H1 (cell line): ENCODE results near the gene GGCX. TPM values are rescaled to one million over a fixed set of nuclear protein-coding genes. Genes with fewer than 3 reads are reported as not detected.

ENCODE experiments used
- CBX8 ChIP-seq: fragments of 300-800, 300-1000 bp; sonication (generic); IDR thresholded peaks from 2 replicates; pipeline ENCODE4 v1.7.1; 2016; ENCODE audit warnings: low read depth, low read length, borderline replicate concordance
- CTCF ChIP-seq, 3 experiments: IDR thresholded peaks; 1 replicate in 2 of 3; 2 replicates in 1 of 3; pipeline versions ENCODE4 v1.5.1 to v1.6.1; 2011; ENCODE audit warnings: low read length in 3 of 3, mild to moderate bottlenecking in 3 of 3, inconsistent platforms in 2 of 3, low read depth in 1 of 3, moderate library complexity in 1 of 3; ENCODE audit not compliant: insufficient read depth in 1 of 3; ENCODE audit errors: control extremely low read depth in 1 of 3
- E2F6 ChIP-seq: IDR thresholded peaks from 2 replicates; pipeline ENCODE4 v1.6.1; 2012; ENCODE audit warnings: inconsistent platforms
- EZH2 ChIP-seq: fragments of 200-600 bp; sonication (generic); IDR thresholded peaks from 2 replicates; pipeline ENCODE4 v1.7.1; 2012; ENCODE audit warnings: low read depth, mild to moderate bottlenecking, moderate library complexity, low read length, inconsistent platforms; ENCODE audit not compliant: severe bottlenecking
- GTF2F1 ChIP-seq: IDR thresholded peaks from 2 replicates; pipeline ENCODE4 v1.6.1; 2012; ENCODE audit warnings: low read depth, low read length, improper control_type of control experiment, borderline replicate concordance
- KDM5A ChIP-seq: fragments of 200-600 bp; IDR thresholded peaks from 2 replicates; pipeline ENCODE4 v1.7.1; 2012; ENCODE audit warnings: mild to moderate bottlenecking, low read length, inconsistent platforms, mixed read lengths
- SP1 ChIP-seq: IDR thresholded peaks from 2 replicates; pipeline ENCODE4 v1.6.1; 2011; ENCODE audit warnings: low read depth, low read length
- SUZ12 ChIP-seq: fragments of 200-600 bp; sonication (generic); IDR thresholded peaks from 2 replicates; pipeline ENCODE4 v1.6.1; 2012; ENCODE audit warnings: mild to moderate bottlenecking, inconsistent platforms, low read length, moderate library complexity, mixed read lengths
- polyA plus RNA-seq, 7 experiments: library from polyadenylated mRNA; depleted of rRNA in 3 of 7; stranded (reverse) in 5 of 7; unstranded in 2 of 7; fragments of >200 nt in 5 of 7; fragments of 200-250 nt in 2 of 7; gene quantifications; 1 replicate in 5 of 7; 2 replicates in 1 of 7; 4 replicates in 1 of 7; pipeline versions ENCODE4 v1.2.1 to v1.2.3, GENCODE V29; 2011 to 2013; ENCODE audit warnings: missing spikeins in 2 of 7, mixed read lengths in 2 of 7
- total RNA-seq: library from RNA; stranded (reverse); fragmentation: NEBNext Ultra II Directional; extraction: Animal tissue kit (Norgen Biotek cat#: 25700); gene quantifications from 2 replicates; pipeline ENCODE4 v1.2.1, GENCODE V29; 2021

GGCX gene
- total and polyA plus RNA-seq, 2 of the 8 experiments (the other 6 are each of a cell fraction or from before 2014, with no cell fraction given), result 29.4 to 33.8 TPM

- TF ChIP-seq KDM5A (no peak), SUZ12 (0 out of 2 replicates have a peak, but pooled peaks have one; percentile 19), E2F6 (no peak), SP1 (no peak), CTCF (IDR thresholded peaks at IDR 0.05; ENCODE audit: control extremely low read depth in 1 of 3, insufficient read depth in 1 of 3, low read depth in 1 of 3, low read length in 3 of 3) (no peak), CBX8 (no peak), GTF2F1 (no peak), EZH2 (peak; percentile 28)
Measured at GRCh38 chr2:85584857-85585780, 23.8 kb upstream of the GGCX start (continued).
